ENCODE results near the gene CES2. TPM values are rescaled to one million over a fixed set of nuclear protein-coding genes. Genes with fewer than 3 reads are reported as not detected.
A peak's percentile ranks its signal among the peaks of the same experiment; 100 is the strongest.

Gene CES2
- total RNA-seq, 1 experiment from 2014 or later, result 65.7 TPM

GRCh38 chr16:66920299-66920590 lies 15.1 kb upstream of the CES2 start:
- Mint-ChIP-seq H3K27me3 (ENCODE audit: insufficient read depth, unreplicated experiment) (no peaks in the 10 kb centered on the region), H3K27ac (ENCODE audit: low read depth, unreplicated experiment) (no peak overlapping the region), H3K4me1 (ENCODE audit: insufficient read depth, unreplicated experiment) (peaks cover 18% of the 10 kb centered on the region), H3K9me3 (ENCODE audit: unreplicated experiment) (no peaks in the 10 kb centered on the region), H3K36me3 (ENCODE audit: insufficient read depth, unreplicated experiment) (no peaks in the 10 kb centered on the region), H3K4me3 (ENCODE audit: unreplicated experiment) (no peak overlapping the region)
- intact Hi-C loops (cut with micrococcal nuclease), result no loop called here
- BruUV-seq (replicated peaks), result no TSS peak
- CTCF ChIA-PET, result interaction anchor here (0.5 to 4.2 kb wide), 5 partner anchors 8 to 66 kb away, joined by 3 to 25 read pairs (median 8); no protein-coding TSS in a partner anchor
- no peak for DNase-seq (ENCODE audit: unreplicated experiment)
- TF ChIP-seq CTCF (IDR thresholded peaks at IDR 0.05; ENCODE audit: unreplicated experiment), result no peak
- POLR2A ChIA-PET, result interaction anchor here (0.7 to 2.0 kb wide), 5 partner anchors 8 to 371 kb away, joined by 3 to 11 read pairs (median 4); partner anchors contain the start of gene CIAO2B

GRCh38 chr16:66920924-66921680 lies 14.2 kb upstream of the CES2 start:
- no TSS peak for BruUV-seq (replicated peaks)
- Mint-ChIP-seq H3K27me3 (ENCODE audit: insufficient read depth, unreplicated experiment) (no peaks in the 10 kb centered on the region), H3K9me3 (ENCODE audit: unreplicated experiment) (no peaks in the 10 kb centered on the region), H3K36me3 (ENCODE audit: insufficient read depth, unreplicated experiment) (no peaks in the 10 kb centered on the region), H3K4me1 (ENCODE audit: insufficient read depth, unreplicated experiment) (peaks cover 18% of the 10 kb centered on the region), H3K4me3 (ENCODE audit: unreplicated experiment) (no peak overlapping the region), H3K27ac (ENCODE audit: low read depth, unreplicated experiment) (no peak overlapping the region)
- POLR2A ChIA-PET, result interaction anchor here (1.2 to 2.0 kb wide), 2 partner anchors 11 to 20 kb away, joined by 3 to 11 read pairs; no protein-coding TSS in a partner anchor
- no peak for DNase-seq (ENCODE audit: unreplicated experiment)
- intact Hi-C loops (cut with micrococcal nuclease), result no loop called here
- CTCF ChIA-PET, result interaction anchor here (0.6 to 4.2 kb wide), 5 partner anchors 7 to 65 kb away, joined by 3 to 25 read pairs (median 8); no protein-coding TSS in a partner anchor
- no peak for TF ChIP-seq CTCF (IDR thresholded peaks at IDR 0.05; ENCODE audit: unreplicated experiment)

- intact Hi-C loops (cut with micrococcal nuclease), result no loop called here
- no peak for DNase-seq (ENCODE audit: unreplicated experiment)
- H3K4me3 Mint-ChIP-seq (ENCODE audit: unreplicated experiment), result no peak overlapping the region
- ChIA-PET POLR2A (interaction anchor here (1.2 kb wide), 1 partner anchor 21 kb away, joined by 3 read pairs; no protein-coding TSS in a partner anchor), CTCF (interaction anchor here (0.6 to 4.2 kb wide), 3 partner anchors 11 to 27 kb away, joined by 3 to 25 read pairs (median 5); no protein-coding TSS in a partner anchor)
- H3K27me3 Mint-ChIP-seq (ENCODE audit: insufficient read depth, unreplicated experiment), result no peaks in the 10 kb centered on the region
- H3K4me1 Mint-ChIP-seq (ENCODE audit: insufficient read depth, unreplicated experiment), result peaks cover 21% of the 10 kb centered on the region
- H3K36me3 Mint-ChIP-seq (ENCODE audit: insufficient read depth, unreplicated experiment), result no peaks in the 10 kb centered on the region
- no peaks in the 10 kb centered on the region for H3K9me3 Mint-ChIP-seq (ENCODE audit: unreplicated experiment)
- TF ChIP-seq CTCF (IDR thresholded peaks at IDR 0.05; ENCODE audit: unreplicated experiment), result no peak
- no TSS peak for BruUV-seq (replicated peaks)
- no peak overlapping the region for H3K27ac Mint-ChIP-seq (ENCODE audit: low read depth, unreplicated experiment)
These were observed 13.4 kb upstream of the CES2 start for GRCh38 chr16:66921729-66922450.

- no TSS peak for BruUV-seq (replicated peaks)
- no peak overlapping the region for H3K4me3 Mint-ChIP-seq (ENCODE audit: unreplicated experiment)
- no peak for TF ChIP-seq CTCF (IDR thresholded peaks at IDR 0.05; ENCODE audit: unreplicated experiment)
- intact Hi-C loops (cut with micrococcal nuclease), result no loop called here
- H3K4me1 Mint-ChIP-seq (ENCODE audit: insufficient read depth, unreplicated experiment), result peaks cover 33% of the 10 kb centered on the region
- ChIA-PET CTCF (interaction anchor here (0.5 to 2.2 kb wide), 3 partner anchors 29 to 190 kb away, joined by 3 to 8 read pairs (median 3); no protein-coding TSS in a partner anchor), POLR2A (interaction anchor here (0.6 kb wide), 1 partner anchor 20 kb away, joined by 3 read pairs; no protein-coding TSS in a partner anchor)
- no peaks in the 10 kb centered on the region for H3K9me3 Mint-ChIP-seq (ENCODE audit: unreplicated experiment)
- no peaks in the 10 kb centered on the region for H3K27me3 Mint-ChIP-seq (ENCODE audit: insufficient read depth, unreplicated experiment)
- H3K36me3 Mint-ChIP-seq (ENCODE audit: insufficient read depth, unreplicated experiment), result peaks cover 8% of the 10 kb centered on the region
- DNase-seq (ENCODE audit: unreplicated experiment), result peak; percentile 38
- H3K27ac Mint-ChIP-seq (ENCODE audit: low read depth, unreplicated experiment), result no peak overlapping the region
These were observed 12.0 kb upstream of the CES2 start for GRCh38 chr16:66923247-66923731.
